ENCODE results near the gene RPN1. TPM values are rescaled to one million over a fixed set of nuclear protein-coding genes. Genes with fewer than 3 reads are reported as not detected.
A peak's percentile ranks its signal among the peaks of the same experiment; 100 is the strongest.

The RPN1 gene
- total and polyA plus RNA-seq, 2 of the 8 experiments (the other 6 are each of a cell fraction or from before 2014, with no cell fraction given) = 165 to 211 TPM

DNA sequence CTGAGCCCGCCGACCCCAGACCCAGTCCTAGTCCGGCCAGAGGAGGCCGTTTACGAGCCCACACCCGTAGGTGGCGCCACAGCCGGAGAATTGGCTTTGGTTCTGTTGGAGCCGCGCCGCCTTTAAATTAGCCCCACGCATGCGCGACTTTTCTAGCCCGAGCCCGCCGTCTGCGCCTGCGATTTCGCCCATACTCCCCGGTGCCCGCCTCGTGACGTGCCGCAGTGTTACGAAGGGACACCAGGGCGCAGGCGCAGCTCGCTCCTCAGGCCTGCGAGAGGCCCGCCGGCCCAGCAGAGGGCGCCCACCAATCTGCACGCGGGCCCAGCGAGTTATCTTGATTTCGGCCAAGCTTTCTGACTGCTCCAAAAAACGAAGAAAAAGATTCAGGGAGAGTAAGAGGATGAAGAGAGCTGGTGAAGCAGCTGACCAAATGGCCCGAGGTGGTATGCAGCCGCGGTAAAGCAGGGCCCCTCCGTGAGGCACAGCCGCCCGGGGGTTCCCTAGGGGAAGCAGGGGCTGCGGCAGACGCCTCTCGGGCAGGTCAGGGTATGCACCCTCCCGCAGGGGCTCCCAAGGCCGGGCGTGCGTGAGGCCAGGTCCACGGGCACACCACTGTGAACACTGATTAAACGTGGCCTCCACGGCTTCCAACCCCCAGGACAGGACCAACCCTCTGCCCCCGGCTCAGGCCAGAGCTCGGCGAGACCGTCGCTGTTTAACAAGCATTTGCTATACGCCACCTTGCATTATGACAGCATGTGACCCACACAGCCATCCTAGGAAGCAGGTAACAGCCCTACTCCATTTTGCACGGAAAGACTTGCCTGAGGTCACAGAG is 32.8 kb downstream of the RPN1 start (continued):
- no peak for TF ChIP-seq NANOG (IDR thresholded peaks at IDR 0.05; ENCODE audit: insufficient read depth, low read depth, low read length, poor library complexity, severe bottlenecking)
- TF ChIP-seq BRCA1 (IDR thresholded peaks at IDR 0.05; ENCODE audit: low read depth, low read length) = no peak
- peak; percentile 22 for TF ChIP-seq YY1 (IDR thresholded peaks at IDR 0.05; ENCODE audit: low read depth, low read length)
- TF ChIP-seq MAFK (IDR thresholded peaks at IDR 0.05; ENCODE audit: low read depth, low read length) = no peak
- peak; percentile 92 for TF ChIP-seq NRF1 (IDR thresholded peaks at IDR 0.05; ENCODE audit: low read depth, low read length)
- no peak for TF ChIP-seq KDM1A (IDR thresholded peaks at IDR 0.05; ENCODE audit: borderline replicate concordance, low read length)
- TF ChIP-seq RXRA (IDR thresholded peaks at IDR 0.05; ENCODE audit: insufficient read depth, low read depth, low read length) = no peak
- no peak for TF ChIP-seq SIRT6 (IDR thresholded peaks at IDR 0.05; ENCODE audit: low read length)
- TF ChIP-seq TCF12 (IDR thresholded peaks at IDR 0.05; ENCODE audit: low read depth, low read length) = no peak
- TF ChIP-seq, protein P1, sequence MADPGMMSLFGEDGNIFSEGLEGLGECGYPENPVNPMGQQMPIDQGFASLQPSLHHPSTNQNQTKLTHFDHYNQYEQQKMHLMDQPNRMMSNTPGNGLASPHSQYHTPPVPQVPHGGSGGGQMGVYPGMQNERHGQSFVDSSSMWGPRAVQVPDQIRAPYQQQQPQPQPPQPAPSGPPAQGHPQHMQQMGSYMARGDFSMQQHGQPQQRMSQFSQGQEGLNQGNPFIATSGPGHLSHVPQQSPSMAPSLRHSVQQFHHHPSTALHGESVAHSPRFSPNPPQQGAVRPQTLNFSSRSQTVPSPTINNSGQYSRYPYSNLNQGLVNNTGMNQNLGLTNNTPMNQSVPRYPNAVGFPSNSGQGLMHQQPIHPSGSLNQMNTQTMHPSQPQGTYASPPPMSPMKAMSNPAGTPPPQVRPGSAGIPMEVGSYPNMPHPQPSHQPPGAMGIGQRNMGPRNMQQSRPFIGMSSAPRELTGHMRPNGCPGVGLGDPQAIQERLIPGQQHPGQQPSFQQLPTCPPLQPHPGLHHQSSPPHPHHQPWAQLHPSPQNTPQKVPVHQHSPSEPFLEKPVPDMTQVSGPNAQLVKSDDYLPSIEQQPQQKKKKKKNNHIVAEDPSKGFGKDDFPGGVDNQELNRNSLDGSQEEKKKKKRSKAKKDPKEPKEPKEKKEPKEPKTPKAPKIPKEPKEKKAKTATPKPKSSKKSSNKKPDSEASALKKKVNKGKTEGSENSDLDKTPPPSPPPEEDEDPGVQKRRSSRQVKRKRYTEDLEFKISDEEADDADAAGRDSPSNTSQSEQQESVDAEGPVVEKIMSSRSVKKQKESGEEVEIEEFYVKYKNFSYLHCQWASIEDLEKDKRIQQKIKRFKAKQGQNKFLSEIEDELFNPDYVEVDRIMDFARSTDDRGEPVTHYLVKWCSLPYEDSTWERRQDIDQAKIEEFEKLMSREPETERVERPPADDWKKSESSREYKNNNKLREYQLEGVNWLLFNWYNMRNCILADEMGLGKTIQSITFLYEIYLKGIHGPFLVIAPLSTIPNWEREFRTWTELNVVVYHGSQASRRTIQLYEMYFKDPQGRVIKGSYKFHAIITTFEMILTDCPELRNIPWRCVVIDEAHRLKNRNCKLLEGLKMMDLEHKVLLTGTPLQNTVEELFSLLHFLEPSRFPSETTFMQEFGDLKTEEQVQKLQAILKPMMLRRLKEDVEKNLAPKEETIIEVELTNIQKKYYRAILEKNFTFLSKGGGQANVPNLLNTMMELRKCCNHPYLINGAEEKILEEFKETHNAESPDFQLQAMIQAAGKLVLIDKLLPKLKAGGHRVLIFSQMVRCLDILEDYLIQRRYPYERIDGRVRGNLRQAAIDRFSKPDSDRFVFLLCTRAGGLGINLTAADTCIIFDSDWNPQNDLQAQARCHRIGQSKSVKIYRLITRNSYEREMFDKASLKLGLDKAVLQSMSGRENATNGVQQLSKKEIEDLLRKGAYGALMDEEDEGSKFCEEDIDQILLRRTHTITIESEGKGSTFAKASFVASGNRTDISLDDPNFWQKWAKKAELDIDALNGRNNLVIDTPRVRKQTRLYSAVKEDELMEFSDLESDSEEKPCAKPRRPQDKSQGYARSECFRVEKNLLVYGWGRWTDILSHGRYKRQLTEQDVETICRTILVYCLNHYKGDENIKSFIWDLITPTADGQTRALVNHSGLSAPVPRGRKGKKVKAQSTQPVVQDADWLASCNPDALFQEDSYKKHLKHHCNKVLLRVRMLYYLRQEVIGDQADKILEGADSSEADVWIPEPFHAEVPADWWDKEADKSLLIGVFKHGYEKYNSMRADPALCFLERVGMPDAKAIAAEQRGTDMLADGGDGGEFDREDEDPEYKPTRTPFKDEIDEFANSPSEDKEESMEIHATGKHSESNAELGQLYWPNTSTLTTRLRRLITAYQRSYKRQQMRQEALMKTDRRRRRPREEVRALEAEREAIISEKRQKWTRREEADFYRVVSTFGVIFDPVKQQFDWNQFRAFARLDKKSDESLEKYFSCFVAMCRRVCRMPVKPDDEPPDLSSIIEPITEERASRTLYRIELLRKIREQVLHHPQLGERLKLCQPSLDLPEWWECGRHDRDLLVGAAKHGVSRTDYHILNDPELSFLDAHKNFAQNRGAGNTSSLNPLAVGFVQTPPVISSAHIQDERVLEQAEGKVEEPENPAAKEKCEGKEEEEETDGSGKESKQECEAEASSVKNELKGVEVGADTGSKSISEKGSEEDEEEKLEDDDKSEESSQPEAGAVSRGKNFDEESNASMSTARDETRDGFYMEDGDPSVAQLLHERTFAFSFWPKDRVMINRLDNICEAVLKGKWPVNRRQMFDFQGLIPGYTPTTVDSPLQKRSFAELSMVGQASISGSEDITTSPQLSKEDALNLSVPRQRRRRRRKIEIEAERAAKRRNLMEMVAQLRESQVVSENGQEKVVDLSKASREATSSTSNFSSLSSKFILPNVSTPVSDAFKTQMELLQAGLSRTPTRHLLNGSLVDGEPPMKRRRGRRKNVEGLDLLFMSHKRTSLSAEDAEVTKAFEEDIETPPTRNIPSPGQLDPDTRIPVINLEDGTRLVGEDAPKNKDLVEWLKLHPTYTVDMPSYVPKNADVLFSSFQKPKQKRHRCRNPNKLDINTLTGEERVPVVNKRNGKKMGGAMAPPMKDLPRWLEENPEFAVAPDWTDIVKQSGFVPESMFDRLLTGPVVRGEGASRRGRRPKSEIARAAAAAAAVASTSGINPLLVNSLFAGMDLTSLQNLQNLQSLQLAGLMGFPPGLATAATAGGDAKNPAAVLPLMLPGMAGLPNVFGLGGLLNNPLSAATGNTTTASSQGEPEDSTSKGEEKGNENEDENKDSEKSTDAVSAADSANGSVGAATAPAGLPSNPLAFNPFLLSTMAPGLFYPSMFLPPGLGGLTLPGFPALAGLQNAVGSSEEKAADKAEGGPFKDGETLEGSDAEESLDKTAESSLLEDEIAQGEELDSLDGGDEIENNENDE (IDR thresholded peaks at IDR 0.05; ENCODE audit: insufficient replicate concordance, low read length) = no peak
